Thymus (tissue), 11 donors: ENCODE measurements around the gene DTNBP1. TPM values are rescaled to one million over a fixed set of nuclear protein-coding genes. Genes with fewer than 3 reads are reported as not detected.

Experiments used
- DNase-seq, 9 donors: peaks; one replicate each; pipeline ENCODE4 v3.0.0-alpha.2; 2013; ENCODE audit warnings: low spot score in 9 of 9, low read depth in 6 of 9, missing footprints in 1 of 9
- H3K27ac ChIP-seq, 2 donors: one replicate each; pipeline ENCODE4 v1.5.1; 2013; ENCODE audit warnings: control low read depth in 1 of 2, low read depth in 1 of 2, low read length in 1 of 2, mild to moderate bottlenecking in 1 of 2, moderate library complexity in 1 of 2
- H3K27me3 ChIP-seq, 2 donors: one replicate each; pipeline ENCODE4 v1.5.1; 2013; ENCODE audit warnings: low read length in 1 of 2; ENCODE audit not compliant: control insufficient read depth in 2 of 2, insufficient read depth in 1 of 2
- H3K36me3 ChIP-seq, 2 donors: one replicate each; pipeline ENCODE4 v1.5.1; 2013; ENCODE audit warnings: low read length in 1 of 2, mild to moderate bottlenecking in 1 of 2, moderate library complexity in 1 of 2; ENCODE audit not compliant: control insufficient read depth in 2 of 2, insufficient read depth in 2 of 2
- H3K4me1 ChIP-seq, 2 donors: one replicate each; pipeline ENCODE4 v1.5.1; 2013; ENCODE audit warnings: low read length in 2 of 2; ENCODE audit not compliant: control insufficient read depth in 2 of 2, insufficient read depth in 2 of 2
- H3K4me3 ChIP-seq, 2 donors: one replicate each; pipeline ENCODE4 v1.5.1; 2013; ENCODE audit warnings: low read length in 2 of 2, control low read depth in 1 of 2, mild to moderate bottlenecking in 1 of 2
- H3K9me3 ChIP-seq, 2 donors: one replicate each; pipeline ENCODE4 v1.5.1; 2013; ENCODE audit warnings: low read length in 1 of 2, mild to moderate bottlenecking in 1 of 2; ENCODE audit not compliant: control insufficient read depth in 2 of 2, insufficient read depth in 1 of 2
- WGBS: extraction: QIAGEN DNeasy Blood & Tissue Kit; methylation state at CpG from one replicate; pipeline ENCODE4 v1.1.7; 2013; 5-methylcytosine and 5-hydroxymethylcytosine counted together
- polyA plus RNA-seq: library from polyadenylated mRNA; stranded (reverse); fragments of 200-250 nt; gene quantifications from one replicate; pipeline ENCODE4 v1.2.3, GENCODE V29; 2013
- total RNA-seq: library from RNA; stranded (reverse); fragments of 120-200 nt; gene quantifications from one replicate; pipeline ENCODE4 v1.2.4, GENCODE V29; 2013
- donor health status: healthy.

The DTNBP1 gene
- total and polyA plus RNA-seq, 2 donors: 8.0 to 29.7 TPM

DNA sequence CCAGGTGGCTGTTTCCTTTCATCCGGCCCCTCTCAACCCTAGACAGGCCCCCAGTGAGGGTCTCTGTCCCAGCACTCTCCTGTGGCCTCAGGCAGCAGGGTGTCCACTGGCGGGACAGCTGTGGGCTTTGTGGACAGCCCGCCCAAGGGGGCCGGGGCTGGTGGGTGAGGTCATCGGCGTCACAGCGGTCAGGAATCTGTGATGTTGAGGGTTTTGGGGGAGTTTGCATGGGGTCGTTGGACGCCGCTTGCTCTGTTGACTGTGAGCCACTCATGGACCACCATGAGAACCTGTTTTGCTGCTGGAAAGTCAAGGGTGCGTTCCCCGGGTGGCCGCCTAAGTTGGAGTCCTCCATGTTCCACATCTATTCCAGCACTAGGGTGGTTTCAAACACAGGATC is 146.4 kb downstream of the DTNBP1 start:
- H3K27me3 ChIP-seq: no peaks in the 10 kb centered on the region
- H3K27ac ChIP-seq: no peak overlapping the region
- peaks cover 79 to 95% of the 10 kb centered on the region in 2 donors for H3K36me3 ChIP-seq
- no peak overlapping the region for H3K4me3 ChIP-seq
- 98% methylated on average over 13 of the region's 13 CpGs for WGBS
- H3K9me3 ChIP-seq: no peaks in the 10 kb centered on the region
- peaks cover 0 to 19% of the 10 kb centered on the region in 2 donors for H3K4me1 ChIP-seq
- DNase-seq: no peak

DNA sequence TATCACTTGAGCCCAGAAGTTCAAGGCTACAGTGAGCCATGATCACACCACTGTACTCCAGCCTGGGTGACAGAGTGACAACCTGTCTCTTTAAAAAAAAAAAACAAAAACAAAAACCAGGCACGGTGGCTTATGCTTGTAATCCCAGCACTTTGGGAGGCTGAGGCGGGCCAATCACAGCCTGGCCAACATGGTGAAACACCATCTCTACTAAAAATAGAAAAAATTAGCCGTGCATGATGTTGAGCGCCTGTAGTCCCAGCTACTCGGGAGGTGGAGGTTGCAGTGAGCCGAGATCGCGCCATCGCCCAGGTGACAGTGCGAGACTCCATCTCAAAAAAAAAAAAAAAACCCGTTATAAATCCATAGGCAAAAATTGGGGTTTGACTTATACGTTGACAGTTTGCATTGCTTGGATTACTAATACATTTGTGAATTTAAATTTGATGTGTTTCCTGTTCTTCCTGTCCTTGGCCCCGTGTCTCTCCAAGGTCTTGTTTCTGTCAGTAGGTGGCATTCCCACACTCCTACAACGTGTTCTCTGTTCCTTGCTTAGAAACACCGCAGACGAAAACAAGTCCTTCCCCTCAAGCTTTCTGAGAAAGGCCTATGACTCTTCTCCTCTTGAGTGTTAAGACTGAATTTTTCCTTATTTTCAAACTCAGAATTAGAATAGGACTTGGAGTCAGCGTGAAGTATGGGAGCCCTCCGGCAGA is 147.0 kb downstream of the DTNBP1 start:
- no peaks in the 10 kb centered on the region for H3K9me3 ChIP-seq
- H3K36me3 ChIP-seq: peaks cover 82 to 96% of the 10 kb centered on the region in 2 donors
- DNase-seq: no peak
- H3K4me3 ChIP-seq: no peak overlapping the region
- 95% methylated on average over 18 of the region's 18 CpGs for WGBS
- H3K27me3 ChIP-seq: no peaks in the 10 kb centered on the region
- peaks cover 0 to 25% of the 10 kb centered on the region in 2 donors for H3K4me1 ChIP-seq
- H3K27ac ChIP-seq: peak overlapping the region in 1 of 2 donors; percentile 28

DNA sequence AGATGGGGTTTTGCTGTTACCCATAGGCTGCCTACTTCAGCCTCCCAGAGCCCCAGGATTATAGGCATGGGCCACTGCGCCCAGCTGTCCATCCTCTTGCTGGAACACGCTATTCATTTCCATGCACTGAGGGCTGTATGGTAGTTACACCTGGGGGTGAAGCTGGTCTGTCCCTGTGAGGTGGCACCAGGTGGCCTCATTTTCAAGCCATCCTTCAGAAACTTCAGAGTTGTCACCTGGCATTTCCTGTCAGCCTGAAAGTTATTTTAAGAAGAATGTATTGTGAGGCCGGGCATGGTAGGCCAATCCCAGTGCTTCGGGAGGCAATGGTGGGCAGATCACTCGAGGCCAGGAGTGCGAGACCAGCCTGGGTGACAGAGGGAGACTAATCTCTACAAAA is 147.6 kb downstream of the DTNBP1 start:
- Histone ChIP-seq H3K27ac (peak overlapping the region in 1 of 2 donors; percentile 28), H3K4me3 (no peak overlapping the region), H3K9me3 (no peaks in the 10 kb centered on the region), H3K4me1 (peaks cover 0 to 31% of the 10 kb centered on the region in 2 donors), H3K36me3 (peaks cover 84 to 96% of the 10 kb centered on the region in 2 donors), H3K27me3 (no peaks in the 10 kb centered on the region)
- 83% methylated on average over 6 of the region's 6 CpGs for WGBS
- peak in 4 of 9 donors; percentile 22 to 58 (median 32) for DNase-seq

DNA sequence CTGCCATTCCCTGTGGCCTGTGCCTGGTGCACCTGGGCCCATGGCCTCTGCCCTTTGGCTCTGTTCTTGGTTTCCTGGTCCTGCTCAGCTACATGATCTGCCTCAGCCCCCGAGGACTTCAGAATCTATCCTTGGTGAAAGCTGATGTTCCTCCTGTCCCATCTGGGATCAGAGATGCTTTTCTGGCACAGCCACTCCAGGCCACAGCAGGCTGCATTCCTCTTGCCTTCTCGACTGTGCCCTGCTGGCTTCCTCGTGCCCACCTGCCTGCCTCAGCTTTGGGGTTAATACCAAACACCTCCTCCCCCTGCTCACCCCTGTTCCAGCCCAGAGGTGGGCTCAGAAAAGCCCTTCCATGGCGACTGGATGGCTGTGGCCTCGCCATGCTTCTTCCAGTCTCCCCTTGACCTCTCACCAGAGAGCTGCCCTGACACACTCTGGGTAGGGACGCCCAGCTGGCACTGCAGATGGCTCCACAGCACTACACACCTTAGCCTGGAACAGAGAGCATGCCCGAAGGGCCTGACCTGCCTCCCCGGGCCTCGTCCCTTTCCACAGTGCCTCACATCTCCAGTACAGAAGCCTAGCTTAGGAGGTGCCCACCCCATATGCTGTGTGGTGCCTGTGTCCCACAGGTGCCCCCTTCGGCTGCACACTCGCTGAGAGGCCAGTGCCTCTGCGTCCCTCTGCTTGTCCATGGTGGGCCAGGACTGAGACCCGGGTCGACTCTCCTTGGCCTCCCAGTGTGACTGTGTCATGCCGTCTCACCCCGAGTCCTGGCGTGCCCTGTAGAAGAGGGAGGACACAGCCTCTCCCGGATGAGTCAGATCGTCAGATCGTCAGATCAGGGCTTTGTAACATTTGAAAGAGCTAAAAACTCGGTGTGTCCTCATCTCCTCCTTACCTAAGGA is 148.8 kb downstream of the DTNBP1 start:
- WGBS: 97% methylated on average over 21 of the region's 21 CpGs
- no peak for DNase-seq
- Histone ChIP-seq H3K36me3 (peaks cover 84 to 96% of the 10 kb centered on the region in 2 donors), H3K27ac (no peak overlapping the region), H3K4me1 (peaks cover 0 to 33% of the 10 kb centered on the region in 2 donors), H3K4me3 (no peak overlapping the region), H3K9me3 (no peaks in the 10 kb centered on the region), H3K27me3 (no peaks in the 10 kb centered on the region)

DNA sequence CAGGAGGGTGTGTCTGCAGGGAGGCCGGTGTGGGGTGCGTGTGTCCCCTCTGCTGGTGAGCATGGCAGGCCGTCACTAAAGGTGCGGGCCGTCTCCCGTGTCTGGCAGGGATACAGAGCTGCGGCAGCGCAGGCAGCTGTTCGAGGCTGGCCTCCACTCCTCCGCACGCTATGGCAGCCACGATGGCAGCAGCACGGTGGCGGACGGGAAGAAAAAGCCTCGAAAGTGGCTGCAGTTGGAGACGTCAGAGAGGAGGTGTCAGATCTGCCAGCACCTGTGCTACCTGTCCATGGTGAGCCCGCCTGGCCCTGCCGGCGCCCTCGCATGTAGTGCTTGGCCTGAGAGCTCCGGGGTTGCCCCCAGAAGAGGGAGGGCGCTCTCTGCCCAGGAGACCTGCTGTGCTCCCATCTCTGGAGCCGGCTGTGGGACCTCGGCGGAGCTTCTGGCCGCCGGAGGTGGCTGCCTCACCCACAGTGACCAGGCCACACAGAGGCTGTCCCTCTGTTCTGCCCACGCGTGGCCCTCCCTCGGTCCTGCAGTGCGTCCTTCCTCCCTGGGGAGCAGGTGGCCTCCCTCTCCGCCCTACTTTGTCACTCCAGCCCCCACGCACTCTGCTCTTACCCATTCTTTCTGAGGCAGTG is 149.6 kb downstream of the DTNBP1 start:
- DNase-seq: no peak
- no peak overlapping the region for H3K4me3 ChIP-seq
- no peak overlapping the region for H3K27ac ChIP-seq
- peaks cover 82 to 96% of the 10 kb centered on the region in 2 donors for H3K36me3 ChIP-seq
- no peaks in the 10 kb centered on the region for H3K9me3 ChIP-seq
- peaks cover 0 to 33% of the 10 kb centered on the region in 2 donors for H3K4me1 ChIP-seq
- H3K27me3 ChIP-seq: no peaks in the 10 kb centered on the region
- 97% methylated on average over 34 of the region's 34 CpGs for WGBS

DNA sequence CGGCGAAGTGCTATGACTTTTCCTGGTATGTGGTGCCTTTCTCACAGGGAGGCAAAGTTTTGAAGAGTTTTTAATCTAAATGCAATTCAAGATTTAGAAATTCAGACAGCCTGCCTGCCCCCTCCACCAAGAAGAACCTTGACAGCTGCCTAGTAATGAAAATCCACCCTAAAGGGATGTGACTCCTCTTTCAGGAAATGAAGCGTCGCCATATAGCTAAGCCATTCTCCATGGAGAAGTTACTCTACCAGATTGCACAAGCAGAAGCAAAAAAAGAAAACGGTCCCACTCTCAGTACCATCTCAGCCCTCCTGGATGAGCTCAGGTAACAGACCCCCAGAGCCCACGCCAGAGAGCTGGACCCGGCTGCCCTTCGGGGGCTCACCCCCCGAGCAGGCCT is 150.1 kb downstream of the DTNBP1 start:
- H3K9me3 ChIP-seq: no peaks in the 10 kb centered on the region
- DNase-seq: no peak
- no peak overlapping the region for H3K27ac ChIP-seq
- H3K4me1 ChIP-seq: peaks cover 0 to 33% of the 10 kb centered on the region in 2 donors
- H3K27me3 ChIP-seq: no peaks in the 10 kb centered on the region
- peaks cover 82 to 96% of the 10 kb centered on the region in 2 donors for H3K36me3 ChIP-seq
- H3K4me3 ChIP-seq: no peak overlapping the region
- 96% methylated on average over 9 of the region's 9 CpGs for WGBS

DNA sequence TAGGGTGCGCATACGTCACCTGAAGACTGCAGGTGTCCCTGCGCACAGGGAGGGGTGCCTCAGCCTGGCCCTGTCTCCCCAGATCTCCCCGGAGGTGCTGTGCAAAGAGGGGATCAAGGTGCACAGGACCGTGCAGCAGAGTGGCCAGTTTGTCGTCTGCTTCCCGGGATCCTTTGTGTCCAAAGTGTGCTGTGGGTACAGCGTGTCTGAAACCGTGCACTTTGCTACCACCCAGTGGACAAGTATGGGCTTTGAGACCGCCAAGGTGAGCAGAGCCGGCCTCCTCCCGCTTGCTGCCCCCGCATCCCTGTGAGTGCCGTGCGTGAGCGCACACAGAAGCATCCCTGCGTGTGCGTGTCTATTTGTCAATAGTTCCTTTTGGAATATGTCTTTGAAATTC is 150.7 kb downstream of the DTNBP1 start:
- no peak overlapping the region for H3K27ac ChIP-seq
- no peaks in the 10 kb centered on the region for H3K9me3 ChIP-seq
- no peaks in the 10 kb centered on the region for H3K27me3 ChIP-seq
- DNase-seq: no peak
- H3K4me3 ChIP-seq: no peak overlapping the region
- WGBS: 96% methylated on average over 18 of the region's 18 CpGs
- peaks cover 82 to 96% of the 10 kb centered on the region in 2 donors for H3K36me3 ChIP-seq
- H3K4me1 ChIP-seq: peaks cover 0 to 33% of the 10 kb centered on the region in 2 donors

DNA sequence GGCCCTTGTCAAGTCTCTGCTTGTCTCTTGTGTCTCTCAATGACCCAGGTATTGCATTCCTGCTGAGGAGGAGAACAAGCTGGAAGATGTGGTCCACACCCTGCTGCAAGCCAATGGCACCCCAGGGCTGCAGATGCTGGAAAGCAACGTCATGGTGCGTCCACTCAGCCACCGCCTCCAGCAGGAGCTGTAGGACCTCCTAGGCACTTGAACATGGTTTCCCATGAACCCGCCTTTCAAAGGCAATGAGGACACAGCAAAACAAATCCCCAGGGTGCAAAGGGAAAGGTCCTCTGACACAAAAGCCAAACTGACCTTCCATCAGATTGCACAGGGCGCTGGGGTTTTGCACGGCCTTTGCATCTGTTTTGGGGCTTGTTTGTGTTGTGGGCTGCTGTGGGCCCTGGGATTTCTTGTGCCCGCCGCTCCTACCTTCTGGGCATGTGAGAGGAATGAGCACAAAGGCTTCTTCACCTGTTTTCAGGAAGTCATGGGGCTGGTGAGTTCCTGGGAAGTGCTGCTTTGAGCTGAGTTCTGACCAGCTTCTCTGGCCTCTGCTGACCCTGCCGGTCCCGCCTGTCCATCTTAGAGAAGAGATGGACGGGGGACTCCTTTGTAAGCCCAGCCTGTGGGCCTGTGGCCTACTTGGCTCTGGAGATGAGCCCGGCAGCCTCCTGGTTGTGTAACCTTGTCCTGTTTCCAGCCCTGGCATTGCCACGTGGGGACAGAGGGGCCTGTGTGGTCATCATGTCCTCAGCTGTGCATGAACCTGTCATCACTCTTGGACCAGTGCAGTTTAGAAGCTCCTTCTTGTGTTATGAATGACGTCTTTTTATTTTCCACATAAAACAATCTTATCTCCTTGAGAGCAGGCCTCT is 151.3 kb downstream of the DTNBP1 start:
- Histone ChIP-seq H3K9me3 (no peaks in the 10 kb centered on the region), H3K36me3 (peaks cover 83 to 96% of the 10 kb centered on the region in 2 donors), H3K27ac (no peak overlapping the region), H3K4me1 (peaks cover 0 to 33% of the 10 kb centered on the region in 2 donors), H3K27me3 (no peaks in the 10 kb centered on the region), H3K4me3 (no peak overlapping the region)
- no peak for DNase-seq
- WGBS: 96% methylated on average over 14 of the region's 14 CpGs
